Activated CD8-positive, alpha-beta T cell treated with anti-CD3 and anti-CD28 coated beads, Interleukin-2, amount 10 ng/mL, durations not matched to agents 7 days and 5 days (primary cell): Measurements from ENCODE around the gene ZC3H10. TPM values are rescaled to one million over a fixed set of nuclear protein-coding genes. Genes with fewer than 3 reads are reported as not detected.
"Not testable (repeated sequence)": the region's sequence is repeated elsewhere in the genome, so short reads cannot be mapped to it uniquely, and the experiment has no call there.

Experiments used
- ATAC-seq: fragments of 150-1000 bp; cut with Tn5 transposase; one replicate; pipeline ENCODE4 v1.10.0; 2021; ENCODE audit warnings: moderate library complexity
- CTCF ChIA-PET: fragments of 350-600 bp; sonication (Branson Sonifier 250); formaldehyde crosslinking; loops from one replicate; lab custom pipeline; 2021; ENCODE audit warnings: antibody characterized with exemption; lab: Charles Lee
- POLR2A ChIA-PET: fragments of 350-600 bp; sonication (Branson Sonifier 250); formaldehyde crosslinking; loops from one replicate; lab custom pipeline; 2021; ENCODE audit warnings: antibody characterized with exemption; lab: Charles Lee
- DNase-seq: peaks from one replicate; pipeline ENCODE4 v3.0.0-alpha.2; 2020
- H3K27ac Mint-ChIP-seq: one replicate; pipeline ENCODE4 v1.8.0; 2021; ENCODE audit warnings: mild to moderate bottlenecking, mixed read lengths
- H3K27me3 Mint-ChIP-seq: one replicate; pipeline ENCODE4 v1.8.0; 2021; ENCODE audit warnings: low read depth, mixed read lengths
- H3K36me3 Mint-ChIP-seq: one replicate; pipeline ENCODE4 v1.8.0; 2021; ENCODE audit warnings: low read depth, mixed read lengths
- H3K4me1 Mint-ChIP-seq: one replicate; pipeline ENCODE4 v1.8.0; 2021; ENCODE audit warnings: low read depth, mixed read lengths
- H3K4me3 Mint-ChIP-seq: one replicate; pipeline ENCODE4 v1.8.0; 2021; ENCODE audit warnings: mild to moderate bottlenecking, mixed read lengths
- H3K9me3 Mint-ChIP-seq: one replicate; pipeline ENCODE4 v1.8.0; 2022; ENCODE audit warnings: mixed read lengths; ENCODE audit not compliant: insufficient read depth
- total RNA-seq, 2 experiments: library from RNA; stranded (reverse); gene quantifications; one replicate each; pipeline ENCODE4 v1.2.3, GENCODE V29; 2021

ZC3H10 gene, protein sequence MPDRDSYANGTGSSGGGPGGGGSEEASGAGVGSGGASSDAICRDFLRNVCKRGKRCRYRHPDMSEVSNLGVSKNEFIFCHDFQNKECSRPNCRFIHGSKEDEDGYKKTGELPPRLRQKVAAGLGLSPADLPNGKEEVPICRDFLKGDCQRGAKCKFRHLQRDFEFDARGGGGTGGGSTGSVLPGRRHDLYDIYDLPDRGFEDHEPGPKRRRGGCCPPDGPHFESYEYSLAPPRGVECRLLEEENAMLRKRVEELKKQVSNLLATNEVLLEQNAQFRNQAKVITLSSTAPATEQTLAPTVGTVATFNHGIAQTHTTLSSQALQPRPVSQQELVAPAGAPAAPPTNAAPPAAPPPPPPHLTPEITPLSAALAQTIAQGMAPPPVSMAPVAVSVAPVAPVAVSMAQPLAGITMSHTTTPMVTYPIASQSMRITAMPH
- total RNA-seq = 10 to 100 TPM in 1 of 2 experiments, 1 to 10 TPM in 1; 9.1 to 10.6 TPM

DNA sequence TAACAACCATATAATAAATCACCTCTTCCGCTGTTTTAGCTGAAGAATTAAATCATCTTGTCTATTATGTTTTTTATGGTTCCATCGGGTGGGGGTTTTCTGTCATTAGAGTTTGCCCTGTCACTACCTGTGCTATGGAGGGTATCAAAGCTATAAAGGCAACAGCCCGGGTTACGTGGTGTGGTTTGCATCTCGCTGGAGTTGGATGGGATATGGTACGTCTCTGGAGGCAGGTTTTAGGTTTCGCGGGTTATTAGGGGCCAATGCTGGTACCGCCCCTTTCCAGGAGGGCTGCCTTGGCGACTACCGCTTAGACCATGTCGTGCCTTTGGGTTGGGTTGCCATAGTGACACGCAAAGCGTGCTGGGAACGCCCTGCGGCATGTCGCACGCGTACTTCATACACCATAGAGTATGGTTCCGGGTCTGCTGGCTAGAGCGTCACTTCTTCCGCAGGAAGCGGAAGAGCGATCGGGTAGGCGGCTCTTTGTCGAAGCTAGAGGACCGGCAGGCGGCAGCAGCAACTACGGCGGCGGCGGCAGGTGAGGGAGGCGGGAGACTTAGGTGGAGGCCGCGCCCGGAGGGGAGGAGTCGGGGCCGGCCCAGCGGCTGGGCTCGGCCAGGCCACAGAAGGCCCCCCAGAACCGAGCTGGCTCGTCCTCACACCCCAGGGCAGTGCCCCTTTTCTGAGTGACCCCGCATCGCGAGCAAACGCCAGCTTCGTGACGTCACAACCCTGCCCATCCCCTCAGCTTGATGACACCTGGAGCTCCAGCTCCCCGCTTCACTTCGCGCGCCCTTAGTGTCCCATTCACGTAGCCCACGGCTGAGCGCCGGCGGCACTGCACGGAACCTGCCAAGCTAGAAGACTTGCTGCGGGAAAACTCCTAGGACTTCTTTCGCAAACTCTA is at the start of gene ZC3H10:
TSS of gene ZC3H10 (plus strand) at position 489 of the 910 bp plus-strand sequence. CDS start 2,297 bp downstream, outside the sequence.
- CTCF ChIA-PET = interaction anchor here (0.6 to 4.9 kb wide), 51 partner anchors 9 to 379 kb away, joined by 3 to 122 read pairs (median 5); partner anchors contain the start of genes ANKRD52, CNPY2, COQ10A and CS

GRCh38 chr12:56071648-56072047 is 46.4 kb upstream of the ZC3H10 start:
- POLR2A ChIA-PET = no interaction called here
- Mint-ChIP-seq H3K9me3 (no peaks in the 10 kb centered on the region), H3K27ac (no peak overlapping the region), H3K4me3 (no peak overlapping the region), H3K36me3 (no peaks in the 10 kb centered on the region), H3K4me1 (no peaks in the 10 kb centered on the region), H3K27me3 (peaks cover 5% of the 10 kb centered on the region)
- DNase-seq = no peak
- CTCF ChIA-PET = interaction anchor here (1.0 kb wide), 1 partner anchor 14 kb away, joined by 4 read pairs; no protein-coding TSS in a partner anchor
- ATAC-seq = no peak

More for the DNA sequence above, at the start of gene ZC3H10:
- peak within 1 kb of the TSS; percentile 100 for H3K4me3 Mint-ChIP-seq
- POLR2A ChIA-PET = interaction anchor here (0.6 to 5.2 kb wide), 30 partner anchors 10 to 1163 kb away, joined by 3 to 105 read pairs (median 5); partner anchors contain the start of genes ANKRD52, CD63, ESYT1 and MYL6
- no peaks in the 10 kb centered on the region for H3K9me3 Mint-ChIP-seq
- H3K36me3 Mint-ChIP-seq = peaks cover 47% of the 10 kb centered on the region
- DNase-seq (peak; percentile 100), ATAC-seq (peak; percentile 76)
- peak within 1 kb of the TSS; percentile 100 for H3K27ac Mint-ChIP-seq
- no peaks in the 10 kb centered on the region for H3K27me3 Mint-ChIP-seq
- peaks cover 39% of the 10 kb centered on the region for H3K4me1 Mint-ChIP-seq

DNA sequence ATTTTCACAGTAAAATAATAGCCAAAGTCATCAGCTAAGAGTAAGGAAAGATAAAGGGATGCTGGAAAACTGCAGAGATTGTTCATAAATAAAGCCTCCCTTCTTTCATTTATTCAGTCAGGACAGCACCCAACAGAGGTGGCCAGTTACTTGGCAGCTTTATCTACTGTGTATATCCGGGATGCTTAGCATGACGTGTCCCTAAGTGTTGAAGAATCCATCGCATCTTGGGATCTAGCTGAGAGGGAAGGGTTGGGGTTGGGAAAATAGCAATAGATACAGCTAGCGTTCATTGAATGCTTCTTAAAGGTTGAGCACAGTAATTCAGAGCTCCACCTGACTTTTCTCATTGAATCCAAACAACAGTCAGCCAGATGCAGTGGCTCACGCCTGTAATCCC is 43.7 kb upstream of the ZC3H10 start:
- ATAC-seq (no peak), DNase-seq (no peak)
- ChIA-PET CTCF (interaction anchor here (1.3 to 1.5 kb wide), 2 partner anchors 27 to 78 kb away, joined by 3 to 4 read pairs; no protein-coding TSS in a partner anchor), POLR2A (no interaction called here)
- H3K27ac Mint-ChIP-seq = no peak overlapping the region
- peaks cover 7% of the 10 kb centered on the region for H3K27me3 Mint-ChIP-seq
- peaks cover 4% of the 10 kb centered on the region for H3K4me1 Mint-ChIP-seq
- H3K4me3 Mint-ChIP-seq = no peak overlapping the region
- no peaks in the 10 kb centered on the region for H3K9me3 Mint-ChIP-seq
- H3K36me3 Mint-ChIP-seq = no peaks in the 10 kb centered on the region

- H3K36me3 Mint-ChIP-seq, POLR2A ChIA-PET, H3K4me3 Mint-ChIP-seq, ATAC-seq, H3K9me3 Mint-ChIP-seq, H3K27ac Mint-ChIP-seq, DNase-seq: not testable (repeated sequence)
- Mint-ChIP-seq H3K4me1 (peaks cover 21% of the 10 kb centered on the region), H3K27me3 (peaks cover 20% of the 10 kb centered on the region)
- CTCF ChIA-PET = interaction anchor here (0.9 to 5.8 kb wide), 4 partner anchors 10 to 85 kb away, joined by 3 to 45 read pairs (median 3); partner anchors contain the start of gene PA2G4
These were observed 40.1 kb upstream of the ZC3H10 start for GRCh38 chr12:56077966-56078365.

DNA sequence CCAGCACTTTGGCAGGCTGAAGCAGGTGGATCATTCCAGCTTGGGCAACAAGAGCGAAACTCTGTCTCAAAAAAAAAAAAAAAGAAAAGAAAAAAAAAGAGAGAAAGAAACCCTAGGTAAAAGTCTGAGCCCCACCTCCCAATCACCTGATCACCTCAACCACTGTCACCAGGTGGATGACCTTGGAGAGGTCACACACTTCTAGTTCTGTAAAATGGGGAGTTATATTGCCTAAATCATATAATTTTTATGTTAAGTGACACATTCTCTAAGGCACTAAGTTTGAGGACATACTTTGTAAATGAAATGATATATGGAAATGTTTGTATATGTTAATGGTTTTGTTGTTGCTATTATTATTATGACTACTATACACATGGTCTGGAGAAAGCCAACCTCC is 39.6 kb upstream of the ZC3H10 start:
- Mint-ChIP-seq H3K27ac (no peak overlapping the region), H3K4me3 (peak overlapping the region; percentile 79), H3K4me1 (peaks cover 21% of the 10 kb centered on the region), H3K27me3 (peaks cover 18% of the 10 kb centered on the region), H3K9me3 (no peaks in the 10 kb centered on the region), H3K36me3 (no peaks in the 10 kb centered on the region)
- ATAC-seq (no peak), DNase-seq (no peak)
- ChIA-PET CTCF (interaction anchor here (1.4 to 5.8 kb wide), 3 partner anchors 12 to 32 kb away, joined by 3 to 45 read pairs (median 11); partner anchors contain the start of gene PA2G4), POLR2A (no interaction called here)

DNA sequence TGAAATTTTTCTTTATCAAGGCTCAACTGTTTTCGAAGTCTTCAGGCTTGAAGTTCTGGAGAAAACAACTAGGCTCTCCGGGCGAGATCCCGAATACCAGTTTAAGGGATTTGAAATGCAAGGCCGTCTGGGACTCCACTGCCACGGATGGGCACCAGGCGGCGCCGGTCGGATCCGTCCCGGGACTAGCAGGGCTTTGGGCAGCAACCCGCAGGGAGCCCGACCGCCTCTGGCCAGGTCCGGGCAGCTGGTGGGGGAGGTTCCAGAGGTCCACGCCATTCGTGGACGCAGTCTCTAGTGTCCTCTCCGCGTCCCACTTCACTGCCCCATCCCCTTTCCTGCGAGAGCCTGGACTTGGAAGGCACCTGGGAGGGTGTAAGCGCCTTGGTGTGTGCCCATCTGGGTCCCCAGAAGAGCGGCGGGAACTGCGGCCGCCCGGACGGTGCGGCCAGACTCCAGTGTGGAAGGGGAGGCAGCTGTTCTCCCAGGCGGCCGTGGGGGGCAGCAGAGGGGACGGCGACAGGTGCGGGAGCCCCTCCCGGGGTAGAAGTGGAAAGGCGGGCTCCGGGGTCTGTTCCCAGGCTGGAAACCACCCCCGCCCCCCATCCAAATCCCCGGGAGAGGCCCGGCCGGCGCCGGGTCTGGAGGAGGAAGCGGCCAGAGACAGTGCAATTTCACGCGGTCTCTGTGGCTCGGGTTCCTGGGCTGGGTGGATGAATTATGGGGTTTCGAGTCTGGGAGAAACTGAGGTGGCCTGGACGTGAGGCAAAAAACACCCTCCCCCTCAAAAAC is 38.9 kb upstream of the ZC3H10 start:
- Mint-ChIP-seq H3K27ac (peak overlapping the region; percentile 43), H3K36me3 (no peaks in the 10 kb centered on the region), H3K9me3 (no peaks in the 10 kb centered on the region), H3K4me1 (peaks cover 21% of the 10 kb centered on the region), H3K27me3 (peaks cover 23% of the 10 kb centered on the region), H3K4me3 (peak overlapping the region; percentile 79)
- ChIA-PET POLR2A (interaction anchor here (0.8 to 5.2 kb wide), 3 partner anchors 9 to 24 kb away, joined by 3 to 26 read pairs (median 4); partner anchors contain the start of gene PA2G4), CTCF (interaction anchor here (0.7 to 5.8 kb wide), 17 partner anchors 9 to 325 kb away, joined by 3 to 45 read pairs (median 4); partner anchors contain the start of genes ESYT1, ORMDL2, PA2G4 and RAB5B)
- ATAC-seq (peak; percentile 66), DNase-seq (peak; percentile 64)

- ATAC-seq = peak; percentile 85
- H3K27me3 Mint-ChIP-seq = peaks cover 22% of the 10 kb centered on the region
- POLR2A ChIA-PET = interaction anchor here (0.8 to 5.2 kb wide), 4 partner anchors 8 to 32 kb away, joined by 3 to 26 read pairs (median 4); partner anchors contain the start of gene PA2G4
These were observed 38.1 kb upstream of the ZC3H10 start, which contains the start of gene ERBB3 for GRCh38 chr12:56079723-56080555. Gene ERBB3 (plus strand): TSS chr12:56080165. CDS start chr12:56080301, 136 bp downstream.

DNA sequence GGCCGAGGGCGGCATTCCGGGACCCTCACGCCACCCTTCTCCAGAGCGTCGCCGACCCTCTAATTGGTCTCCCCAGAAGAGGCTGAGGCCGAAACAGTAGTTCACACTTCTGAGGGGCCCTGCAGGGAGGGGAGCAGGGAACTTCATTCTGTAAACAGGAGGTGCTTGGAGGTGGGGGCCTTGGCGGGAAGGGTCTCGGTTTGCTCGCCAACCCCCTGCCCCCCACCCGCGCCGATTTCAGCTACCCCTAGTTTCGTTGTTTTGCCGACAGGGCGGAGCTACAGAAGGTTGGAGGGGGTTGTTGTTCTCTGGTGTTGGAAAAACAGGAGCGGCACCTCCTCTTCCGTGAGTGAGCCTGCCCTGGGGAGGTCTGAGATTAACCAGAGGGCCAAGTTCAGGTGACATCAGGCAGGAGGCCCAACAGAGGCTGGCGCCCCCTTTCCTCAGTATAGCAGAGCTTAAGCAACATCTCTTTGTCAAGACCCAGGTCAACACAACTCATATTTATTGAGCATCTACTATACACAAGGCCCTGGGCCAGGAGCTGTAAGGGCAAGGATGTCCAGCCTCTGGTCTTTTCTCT is 37.4 kb upstream of the ZC3H10 start:
- CTCF ChIA-PET = interaction anchor here (1.1 to 5.8 kb wide), 9 partner anchors 15 to 109 kb away, joined by 3 to 45 read pairs (median 5); partner anchors contain the start of genes PA2G4, RAB5B and ZC3H10
- ATAC-seq = peak; percentile 1
- DNase-seq = no peak
- POLR2A ChIA-PET = interaction anchor here (1.1 to 5.2 kb wide), 3 partner anchors 23 to 36 kb away, joined by 3 to 26 read pairs (median 3); partner anchors contain the start of gene PA2G4
- Mint-ChIP-seq H3K4me1 (peaks cover 26% of the 10 kb centered on the region), H3K9me3 (no peaks in the 10 kb centered on the region), H3K4me3 (peak overlapping the region; percentile 79), H3K36me3 (no peaks in the 10 kb centered on the region), H3K27me3 (peaks cover 22% of the 10 kb centered on the region), H3K27ac (peak overlapping the region; percentile 16)

More at GRCh38 chr12:56079723-56080555, 38.1 kb upstream of the ZC3H10 start, which contains the start of gene ERBB3:
- DNase-seq = peak; percentile 73
- H3K9me3 Mint-ChIP-seq = no peaks in the 10 kb centered on the region
- peaks cover 22% of the 10 kb centered on the region for H3K4me1 Mint-ChIP-seq
- CTCF ChIA-PET = interaction anchor here (0.7 to 5.8 kb wide), 17 partner anchors 10 to 326 kb away, joined by 3 to 45 read pairs (median 4); partner anchors contain the start of genes ESYT1, ORMDL2, PA2G4 and RAB5B
- H3K27ac Mint-ChIP-seq = peak within 1 kb of the TSS; percentile 46
- H3K4me3 Mint-ChIP-seq = peak within 1 kb of the TSS; percentile 79
- no peaks in the 10 kb centered on the region for H3K36me3 Mint-ChIP-seq
